ENCODE measurements around the gene MYBPHL.

The MYBPHL gene

GRCh38 chr1:109281680-109282496 lies 24.9 kb downstream of the MYBPHL start:
- DNase-seq (ENCODE audit: low read depth, low spot score) = no peak

- DNase-seq (ENCODE audit: low read depth, low spot score) = no peak
Measured at GRCh38 chr1:109280862-109281261, 25.9 kb downstream of the MYBPHL start.

- DNase-seq (ENCODE audit: low read depth, low spot score) = no peak
Measured at GRCh38 chr1:109279615-109280278, 27.1 kb downstream of the MYBPHL start.

- no peak for DNase-seq (ENCODE audit: low read depth, low spot score)
Measured at GRCh38 chr1:109277434-109278204, 29.2 kb downstream of the MYBPHL start.

- no peak for DNase-seq (ENCODE audit: low read depth, low spot score)
Measured at GRCh38 chr1:109275706-109276345, 31.0 kb downstream of the MYBPHL start.

GRCh38 chr1:109274533-109275476 lies 32.0 kb downstream of the MYBPHL start:
- DNase-seq (ENCODE audit: low read depth, low spot score) = no peak

- DNase-seq (ENCODE audit: low read depth, low spot score) = no peak
Measured at GRCh38 chr1:109273570-109274288, 33.1 kb downstream of the MYBPHL start.

- DNase-seq (ENCODE audit: low read depth, low spot score) = no peak
Measured at GRCh38 chr1:109272831-109273547, 33.8 kb downstream of the MYBPHL start.

GRCh38 chr1:109272021-109272799 lies 34.6 kb downstream of the MYBPHL start:
- no peak for DNase-seq (ENCODE audit: low read depth, low spot score)

- DNase-seq (ENCODE audit: low read depth, low spot score) = no peak
Measured at GRCh38 chr1:109271458-109271857, 35.4 kb downstream of the MYBPHL start.

- DNase-seq (ENCODE audit: low read depth, low spot score) = no peak
Measured at GRCh38 chr1:109270623-109271317, 36.0 kb downstream of the MYBPHL start.

- no peak for DNase-seq (ENCODE audit: low read depth, low spot score)
Measured at GRCh38 chr1:109269981-109270622, 36.7 kb downstream of the MYBPHL start.

DNA sequence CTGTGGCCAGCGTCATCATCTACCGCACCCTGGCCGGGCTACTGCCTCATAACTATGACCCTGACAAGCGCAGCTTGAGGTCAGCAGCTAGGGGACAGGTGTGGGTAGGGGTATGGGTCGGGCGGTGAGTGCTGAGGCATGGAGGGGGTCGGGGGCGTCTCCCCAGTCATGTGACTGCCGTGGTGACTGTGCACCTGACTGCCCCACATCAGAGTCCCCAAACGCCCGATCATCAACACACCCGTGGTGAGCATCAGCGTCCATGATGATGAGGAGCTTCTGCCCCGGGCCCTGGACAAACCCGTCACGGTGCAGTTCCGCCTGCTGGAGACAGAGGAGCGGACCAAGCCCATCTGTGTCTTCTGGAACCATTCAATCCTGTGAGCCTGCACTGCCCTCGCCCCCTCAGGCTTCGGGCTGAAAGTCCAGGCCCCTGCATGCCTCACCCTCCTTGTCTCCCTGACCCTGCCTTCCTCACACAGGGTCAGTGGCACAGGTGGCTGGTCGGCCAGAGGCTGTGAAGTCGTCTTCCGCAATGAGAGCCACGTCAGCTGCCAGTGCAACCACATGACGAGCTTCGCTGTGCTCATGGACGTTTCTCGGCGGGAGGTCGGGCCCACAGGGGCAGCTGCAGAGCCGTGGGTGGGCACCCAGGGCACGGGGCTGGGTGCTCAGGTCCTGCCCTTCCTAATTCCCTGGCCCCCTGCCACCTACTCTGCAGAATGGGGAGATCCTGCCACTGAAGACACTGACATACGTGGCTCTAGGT lies 37.4 kb downstream of the MYBPHL start:
- DNase-seq (ENCODE audit: low read depth, low spot score) = no peak

- no peak for DNase-seq (ENCODE audit: low read depth, low spot score)
Measured at GRCh38 chr1:109268431-109269211, 38.2 kb downstream of the MYBPHL start.

DNA sequence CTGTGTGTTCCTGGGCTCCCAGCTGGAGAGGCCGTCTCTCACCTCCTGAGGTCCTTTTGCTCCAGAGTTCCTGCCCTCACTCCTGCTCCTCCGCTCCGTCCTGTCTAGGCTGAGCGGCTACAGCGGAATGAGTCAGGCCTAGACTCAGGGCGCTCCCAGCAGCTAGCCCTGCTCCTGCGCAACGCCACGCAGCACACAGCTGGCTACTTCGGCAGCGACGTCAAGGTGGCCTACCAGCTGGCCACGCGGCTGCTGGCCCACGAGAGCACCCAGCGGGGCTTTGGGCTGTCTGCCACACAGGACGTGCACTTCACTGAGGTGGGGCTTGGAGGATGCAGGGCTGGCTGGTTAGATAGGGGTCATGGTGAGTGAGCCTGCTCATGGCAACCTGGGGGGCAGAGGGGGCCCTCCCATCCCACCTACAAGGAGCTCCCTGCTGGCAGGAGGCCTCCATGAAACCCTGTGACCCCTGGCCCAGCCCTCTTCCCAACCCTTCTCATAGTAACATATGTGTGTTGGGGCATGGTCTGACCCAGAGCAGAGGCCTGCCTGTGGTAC lies 39.0 kb downstream of the MYBPHL start:
- no peak for DNase-seq (ENCODE audit: low read depth, low spot score)

DNA sequence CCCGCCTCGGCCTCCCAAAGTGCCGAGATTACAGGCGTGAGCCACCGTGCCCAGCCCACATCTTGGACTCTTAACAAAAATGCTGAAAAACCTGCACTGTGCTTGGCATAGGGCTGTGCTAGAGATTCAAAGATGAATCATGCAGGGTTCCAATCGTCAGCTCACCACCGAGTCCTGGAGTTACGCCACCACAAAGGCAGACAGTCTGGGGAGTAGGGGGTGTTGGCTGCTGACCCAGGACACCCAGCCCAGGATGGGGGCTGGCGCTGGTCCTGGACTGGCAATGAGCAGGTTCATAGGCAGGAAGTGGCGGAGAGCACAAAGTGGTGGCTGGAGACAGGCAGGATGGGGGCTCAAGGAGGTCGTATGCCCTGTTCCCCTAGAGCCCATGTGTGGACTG lies 39.8 kb downstream of the MYBPHL start:
- DNase-seq (ENCODE audit: low read depth, low spot score) = no peak

All from activated naive CD8-positive, alpha-beta T cell treated with anti-CD3 and anti-CD28 coated beads, Interleukin-2, amount 50 U/mL, for 16 hours (primary cell).